BJ (cell line): ENCODE measurements around the gene RFTN1. TPM values are rescaled to one million over a fixed set of nuclear protein-coding genes. Genes with fewer than 3 reads are reported as not detected.

ENCODE experiments used
- CTCF ChIA-PET: fragments of 350-600 bp; formaldehyde crosslinking; extraction: SDS; loops from one replicate; lab custom pipeline; 2021; ENCODE audit warnings: antibody characterized with exemption, inconsistent platforms; lab: Yijun Ruan, JAX
- POLR2A ChIA-PET: fragments of 300-600 bp; sonication (Branson Sonifier 250); formaldehyde crosslinking; extraction: SDS; loops from one replicate; lab custom pipeline; 2021; ENCODE audit warnings: antibody characterized with exemption; lab: Charles Lee
- DNase-seq: peaks from one replicate; pipeline ENCODE4 v3.0.0-alpha.2; 2011; ENCODE audit warnings: low read depth
- H3K27me3 ChIP-seq: 2 replicates; pipeline ENCODE4 v1.6.0; 2011; ENCODE audit warnings: low read length; ENCODE audit not compliant: control insufficient read depth, insufficient read depth
- H3K36me3 ChIP-seq: 2 replicates; pipeline ENCODE4 v1.5.1; 2011; ENCODE audit warnings: low read length; ENCODE audit not compliant: control insufficient read depth, insufficient read depth
- H3K4me3 ChIP-seq: 2 replicates; pipeline ENCODE4 v1.5.1; 2011; ENCODE audit warnings: low read depth, mild to moderate bottlenecking, control low read depth, low read length
- CTCF ChIP-seq: IDR thresholded peaks from 2 replicates; pipeline ENCODE4 v1.5.1; 2011; ENCODE audit warnings: low read depth, mild to moderate bottlenecking, control low read depth, inconsistent platforms, low read length, moderate library complexity; ENCODE audit not compliant: insufficient read depth
- polyA plus RNA-seq: library from polyadenylated mRNA; depleted of rRNA; stranded (reverse); fragments of >200 nt; gene quantifications from 2 replicates; pipeline ENCODE4 v1.2.3, GENCODE V29; 2011

Gene RFTN1
- polyA plus RNA-seq, 1 experiment: 49.0 TPM

DNA sequence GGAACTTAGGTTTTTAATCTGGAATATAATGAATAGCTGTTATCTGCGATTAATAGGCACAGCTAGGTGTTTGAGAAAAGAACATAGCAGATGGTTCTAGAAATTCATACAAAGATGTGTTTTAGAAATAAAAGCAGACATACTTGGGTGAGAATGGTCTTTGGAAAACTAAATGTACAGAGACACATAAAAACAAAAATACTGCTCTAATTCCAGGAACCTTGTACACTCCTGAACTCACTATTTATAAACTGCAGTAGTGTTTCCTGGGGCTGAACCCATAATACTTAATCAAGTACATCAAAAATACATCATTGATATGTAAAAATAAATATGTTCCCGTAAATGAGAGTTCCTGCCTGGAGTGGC, 143.0 kb downstream of the RFTN1 start:
- H3K36me3 ChIP-seq: peaks cover 9% of the 10 kb centered on the region
- ChIA-PET POLR2A (no interaction called here), CTCF (no interaction called here)
- no peak overlapping the region for H3K4me3 ChIP-seq
- H3K27me3 ChIP-seq: no peaks in the 10 kb centered on the region
- TF ChIP-seq CTCF: no peak
- no peak for DNase-seq

DNA sequence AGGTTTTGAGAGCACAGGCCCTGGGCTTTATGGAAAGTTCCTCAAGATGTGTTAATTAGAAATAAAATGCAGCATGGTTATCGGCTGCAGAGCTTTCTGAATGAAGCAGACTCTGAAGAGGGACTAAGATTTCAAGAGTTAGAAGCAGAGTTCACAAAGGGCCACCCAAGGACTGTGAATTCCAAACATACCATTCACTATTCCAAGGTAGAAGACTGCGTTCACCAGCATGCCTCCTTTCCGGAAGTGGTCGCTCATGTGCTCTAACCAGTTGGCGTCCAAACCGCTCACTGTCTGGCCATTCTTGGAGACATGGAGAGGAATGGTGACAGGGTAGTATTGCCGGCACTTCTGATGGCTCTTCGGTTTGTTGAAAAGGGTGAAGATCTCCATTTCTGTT, 143.6 kb downstream of the RFTN1 start:
- POLR2A ChIA-PET: no interaction called here
- DNase-seq: no peak
- H3K27me3 ChIP-seq: no peaks in the 10 kb centered on the region
- TF ChIP-seq CTCF: no peak
- peaks cover 9% of the 10 kb centered on the region for H3K36me3 ChIP-seq
- H3K4me3 ChIP-seq: no peak overlapping the region
- CTCF ChIA-PET: interaction anchor here (1.7 kb wide), 1 partner anchor 9 kb away, joined by 4 read pairs; no protein-coding TSS in a partner anchor

GRCh38 chr3:16369276-16369675, 144.2 kb downstream of the RFTN1 start:
- H3K36me3 ChIP-seq: peaks cover 10% of the 10 kb centered on the region
- ChIA-PET POLR2A (no interaction called here), CTCF (interaction anchor here (0.8 to 1.7 kb wide), 2 partner anchors 10 to 29 kb away, joined by 3 to 4 read pairs; no protein-coding TSS in a partner anchor)
- H3K27me3 ChIP-seq: no peaks in the 10 kb centered on the region
- DNase-seq: no peak
- H3K4me3 ChIP-seq: no peak overlapping the region
- no peak for TF ChIP-seq CTCF

DNA sequence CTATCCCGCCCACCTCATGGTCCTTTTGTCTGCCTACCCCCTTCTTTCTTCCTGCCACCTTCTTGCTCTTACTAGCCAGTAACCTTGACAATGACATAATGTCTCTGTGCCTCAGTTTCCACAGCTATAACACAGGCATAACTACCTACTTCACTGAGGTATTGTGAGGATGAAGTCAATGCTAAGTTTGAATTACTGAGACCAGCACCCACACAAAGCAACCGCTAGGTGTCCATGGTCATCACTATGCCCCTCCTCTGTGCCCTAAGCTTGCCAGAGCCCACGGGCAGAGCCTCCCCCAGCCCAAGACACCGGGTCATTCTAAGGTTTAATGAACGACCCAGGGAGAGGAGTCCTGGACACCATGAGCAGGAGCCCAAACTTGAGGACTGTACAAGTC, 146.9 kb downstream of the RFTN1 start:
- no peaks in the 10 kb centered on the region for H3K27me3 ChIP-seq
- H3K4me3 ChIP-seq: no peak overlapping the region
- POLR2A ChIA-PET: no interaction called here
- H3K36me3 ChIP-seq: peaks cover 11% of the 10 kb centered on the region
- DNase-seq: no peak
- no peak for TF ChIP-seq CTCF
- CTCF ChIA-PET: interaction anchor here (1.4 kb wide), 1 partner anchor 28 kb away, joined by 4 read pairs; no protein-coding TSS in a partner anchor

DNA sequence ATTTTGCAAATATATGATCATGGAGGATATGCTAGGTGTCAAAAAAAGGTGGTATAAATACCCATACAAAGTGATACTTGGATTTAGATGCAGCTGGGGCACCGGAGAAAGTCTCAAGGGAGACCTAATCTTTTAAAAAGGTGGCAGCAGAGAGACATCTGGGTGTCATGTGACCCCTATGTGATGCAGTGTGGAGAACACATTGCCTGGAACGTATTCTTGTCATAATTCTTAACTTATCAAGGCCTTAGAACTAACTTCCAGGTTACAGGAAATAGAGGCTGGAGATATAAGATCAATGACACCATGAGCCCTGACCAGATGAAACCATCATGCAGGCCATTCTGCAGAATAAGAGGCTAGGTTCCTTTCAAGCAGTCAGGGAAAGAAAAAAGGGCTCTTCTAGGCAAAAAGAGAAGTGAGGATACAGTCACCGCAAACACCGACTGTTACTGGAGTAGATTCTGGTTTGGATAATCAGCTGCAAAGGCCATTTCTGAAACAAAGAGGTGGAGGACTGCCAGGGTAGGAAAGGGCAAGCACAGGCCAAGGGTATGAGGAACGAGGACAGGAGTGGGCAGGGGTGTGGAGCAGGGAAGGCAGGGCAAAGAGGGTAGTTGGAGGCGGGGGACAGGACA, 147.9 kb downstream of the RFTN1 start:
- H3K27me3 ChIP-seq: no peaks in the 10 kb centered on the region
- no peak overlapping the region for H3K4me3 ChIP-seq
- POLR2A ChIA-PET: no interaction called here
- H3K36me3 ChIP-seq: peaks cover 12% of the 10 kb centered on the region
- no peak for DNase-seq
- CTCF ChIA-PET: no interaction called here
- no peak for TF ChIP-seq CTCF
